ENCODE results near the gene TMED5.
"Not testable (repeated sequence)": the region's sequence is repeated elsewhere in the genome, so short reads cannot be mapped to it uniquely, and the experiment has no call there.

Gene TMED5

GRCh38 chr1:93179886-93180722 lies at the start of gene TMED5:
TSS of gene TMED5 (minus strand) at chr1:93180413. CDS start at chr1:93180242, 171 bp downstream.
- peak; percentile 99 for FAIRE-seq
- DNase-seq (ENCODE audit: extremely low spot score, insufficient read length, low read depth) = peak; percentile 55

GRCh38 chr1:93223023-93223675 lies 42.9 kb upstream of the TMED5 start:
- FAIRE-seq (no peak), DNase-seq (ENCODE audit: extremely low spot score, insufficient read length, low read depth) (no peak)

GRCh38 chr1:93221913-93222312 lies 41.7 kb upstream of the TMED5 start:
- DNase-seq (ENCODE audit: extremely low spot score, insufficient read length, low read depth) = no peak

DNA sequence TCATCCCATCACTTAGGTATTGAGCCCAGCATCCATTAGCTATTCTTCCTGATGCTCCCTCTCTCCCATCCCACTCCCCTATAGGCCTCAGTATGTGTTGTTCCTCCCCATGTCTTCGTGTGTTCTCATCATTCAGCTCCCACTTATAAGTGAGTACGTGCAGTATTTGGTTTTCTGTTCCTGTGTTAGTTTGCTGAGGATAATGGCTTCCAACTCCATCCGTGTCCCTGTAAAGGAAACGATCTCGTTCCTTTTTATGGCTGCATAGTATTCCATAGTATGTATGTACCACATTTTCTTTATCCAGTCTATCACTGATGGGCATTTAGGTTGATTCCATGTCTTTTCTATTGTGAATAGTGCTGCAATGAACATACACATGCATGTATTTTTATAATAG lies 40.5 kb upstream of the TMED5 start:
- DNase-seq (ENCODE audit: extremely low spot score, insufficient read length, low read depth); FAIRE-seq: not testable (repeated sequence)

More at GRCh38 chr1:93221913-93222312, 41.7 kb upstream of the TMED5 start:
- FAIRE-seq = no peak

- no peak for DNase-seq (ENCODE audit: extremely low spot score, insufficient read length, low read depth)
- peak; percentile 80 for FAIRE-seq
Observed at GRCh38 chr1:93219443-93219842, 39.2 kb upstream of the TMED5 start.

GRCh38 chr1:93215322-93215721 lies 35.1 kb upstream of the TMED5 start:
- FAIRE-seq = no peak

DNA sequence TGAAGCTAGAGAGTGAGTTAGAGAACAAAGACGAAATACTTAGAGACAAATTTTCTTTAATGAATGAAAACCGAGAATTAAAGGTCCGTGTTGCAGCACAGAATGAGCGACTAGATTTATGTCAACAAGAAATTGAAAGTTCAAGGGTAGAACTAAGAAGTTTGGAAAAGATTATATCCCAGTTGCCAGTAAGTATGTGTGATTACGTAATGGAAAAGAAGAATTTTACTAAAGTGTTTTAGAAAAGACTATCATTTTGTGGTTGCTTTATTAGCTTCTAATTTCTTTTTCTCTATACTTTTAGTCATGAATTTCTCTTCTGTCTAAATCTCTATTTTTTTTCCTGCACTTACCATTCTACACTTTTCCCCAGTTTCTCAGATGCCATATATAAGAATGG lies 27.0 kb upstream of the TMED5 start:
- FAIRE-seq = no peak

More at GRCh38 chr1:93215322-93215721, 35.1 kb upstream of the TMED5 start:
- DNase-seq (ENCODE audit: extremely low spot score, insufficient read length, low read depth) = no peak

GRCh38 chr1:93206567-93206954 lies 26.3 kb upstream of the TMED5 start:
- FAIRE-seq (no peak), DNase-seq (ENCODE audit: extremely low spot score, insufficient read length, low read depth) (no peak)

More for the DNA sequence above, 27.0 kb upstream of the TMED5 start:
- DNase-seq (ENCODE audit: extremely low spot score, insufficient read length, low read depth) = no peak

GRCh38 chr1:93205892-93206566 lies 25.8 kb upstream of the TMED5 start:
- FAIRE-seq (no peak), DNase-seq (ENCODE audit: extremely low spot score, insufficient read length, low read depth) (no peak)

DNA sequence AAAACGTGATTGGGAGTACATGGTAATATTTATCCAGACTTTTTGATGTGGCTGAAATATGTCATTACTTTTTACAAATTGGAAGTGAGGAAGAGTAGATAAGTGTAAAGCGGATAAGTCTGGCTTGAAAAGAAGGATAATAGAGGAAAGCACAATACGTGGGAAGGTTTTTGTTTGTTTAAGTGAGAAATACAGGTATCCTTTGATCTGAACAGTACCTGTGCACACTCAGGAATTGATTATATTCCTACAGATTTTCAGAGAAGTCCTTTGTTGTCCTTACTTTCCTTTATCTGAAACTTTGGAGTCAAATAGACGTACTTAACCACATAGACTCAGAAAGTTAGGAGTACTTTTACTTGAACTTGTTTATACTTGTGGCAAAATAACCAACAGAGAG lies 20.5 kb upstream of the TMED5 start:
- DNase-seq (ENCODE audit: extremely low spot score, insufficient read length, low read depth) = no peak

GRCh38 chr1:93200086-93200620 lies 19.9 kb upstream of the TMED5 start:
- DNase-seq (ENCODE audit: extremely low spot score, insufficient read length, low read depth) = no peak

More for the DNA sequence above, 20.5 kb upstream of the TMED5 start:
- no peak for FAIRE-seq

GRCh38 chr1:93199150-93199549 lies 18.9 kb upstream of the TMED5 start:
- FAIRE-seq (no peak), DNase-seq (ENCODE audit: extremely low spot score, insufficient read length, low read depth) (no peak)

More at GRCh38 chr1:93200086-93200620, 19.9 kb upstream of the TMED5 start:
- FAIRE-seq = no peak

DNA sequence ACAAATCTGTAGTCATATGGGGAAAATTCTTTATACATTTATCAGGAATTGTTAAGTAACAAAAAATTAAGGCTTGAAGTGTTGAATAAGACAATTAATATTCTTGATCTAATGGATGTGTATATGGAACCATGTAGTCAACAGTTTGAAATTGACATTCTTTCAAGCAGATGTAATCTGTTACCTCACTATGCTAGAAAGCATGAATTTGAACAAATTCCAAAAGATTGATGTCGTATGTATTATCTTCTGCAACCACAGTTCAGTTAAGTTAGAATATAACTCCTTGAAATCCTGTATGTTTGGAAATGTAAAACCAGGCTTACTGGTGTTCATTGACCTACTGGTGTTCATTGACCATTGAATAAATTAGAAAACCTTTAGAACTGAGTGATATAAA lies 16.4 kb upstream of the TMED5 start:
- no peak for FAIRE-seq

GRCh38 chr1:93194231-93194990 lies 14.2 kb upstream of the TMED5 start:
- DNase-seq (ENCODE audit: extremely low spot score, insufficient read length, low read depth) = no peak
- FAIRE-seq = peak; percentile 21

More for the DNA sequence above, 16.4 kb upstream of the TMED5 start:
- DNase-seq (ENCODE audit: extremely low spot score, insufficient read length, low read depth) = no peak

GRCh38 chr1:93190432-93190831 lies 10.2 kb upstream of the TMED5 start:
- DNase-seq (ENCODE audit: extremely low spot score, insufficient read length, low read depth) (no peak), FAIRE-seq (no peak)

DNA sequence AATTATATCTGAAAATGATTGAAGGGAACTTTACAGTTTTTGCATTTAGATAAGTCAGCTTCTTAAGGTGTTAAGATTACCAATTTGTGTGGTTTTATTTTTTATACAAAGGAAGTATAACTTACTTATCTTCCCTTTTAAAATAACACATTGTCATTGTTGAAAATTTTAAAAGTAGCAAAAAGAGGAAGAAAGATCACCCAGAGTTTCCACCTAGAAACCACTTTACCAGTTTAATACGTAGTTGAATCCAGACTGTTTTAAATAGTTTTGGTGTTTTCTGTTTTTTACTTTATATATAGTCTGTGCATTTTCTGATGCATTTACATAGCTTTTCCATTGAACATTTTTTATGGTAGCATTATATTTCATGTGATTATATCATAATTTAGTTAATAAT lies 6.5 kb upstream of the TMED5 start:
- FAIRE-seq (peak; percentile 61), DNase-seq (ENCODE audit: extremely low spot score, insufficient read length, low read depth) (no peak)

- FAIRE-seq = peak; percentile 90
- peak; percentile 5 for DNase-seq (ENCODE audit: extremely low spot score, insufficient read length, low read depth)
Observed at GRCh38 chr1:93180723-93181613, 755 bp upstream of the TMED5 start, which contains the start of gene CCDC18. TSS of gene CCDC18 (plus strand) at chr1:93180724. CDS start at chr1:93183362, 2,638 bp downstream.

- DNase-seq (ENCODE audit: extremely low spot score, insufficient read length, low read depth) (no peak), FAIRE-seq (no peak)
Observed at GRCh38 chr1:93178418-93178817, 1.8 kb downstream of the TMED5 start.

- FAIRE-seq = no peak
- DNase-seq (ENCODE audit: extremely low spot score, insufficient read length, low read depth) = no peak
Observed at GRCh38 chr1:93177991-93178390, 2.2 kb downstream of the TMED5 start.
